H1 (cell line): ENCODE data around the gene PRDX3. TPM values are rescaled to one million over a fixed set of nuclear protein-coding genes. Genes with fewer than 3 reads are reported as not detected.

Experiments
- CTCF ChIA-PET: fragments of 300-600 bp; sonication (Branson Sonifier 250); formaldehyde crosslinking; loops from one replicate; lab custom pipeline; 2021; ENCODE audit not compliant: partially characterized antibody; lab: Charles Lee
- POLR2A ChIA-PET: fragments of 300-600 bp; sonication (Branson Sonifier 250); formaldehyde crosslinking; loops from one replicate; lab custom pipeline; 2021; ENCODE audit warnings: inconsistent platforms; ENCODE audit not compliant: partially characterized antibody; lab: Charles Lee
- DNase-seq, 2 experiments: peaks; one replicate each; pipeline versions ENCODE4 v3.0.0 to v3.0.0-alpha.2; 2010 to 2022; ENCODE audit warnings: low spot score in 2 of 2, low read depth in 1 of 2, mixed read lengths in 1 of 2
- FAIRE-seq: peaks from 2 replicates; lab custom pipeline; 2011; peaks lifted over from hg19 to GRCh38; lab: Jason Lieb, UNC
- H2AFZ ChIP-seq: 2 replicates; pipeline ENCODE4 v1.8.1; 2012; ENCODE audit warnings: low read length, inconsistent platforms
- H2AK5ac ChIP-seq: 2 replicates; pipeline ENCODE4 v1.6.1; 2013; ENCODE audit warnings: low read depth, low read length
- H2BK120ac ChIP-seq: replicated peaks from 2 replicates; pipeline ENCODE3; 2013; ENCODE audit warnings: low read depth, low read length, inconsistent platforms
- H2BK12ac ChIP-seq: 2 replicates; pipeline ENCODE4 v1.6.1; 2013; ENCODE audit warnings: low read depth, low read length
- H2BK15ac ChIP-seq: 2 replicates; pipeline ENCODE4 v1.6.1; 2013; ENCODE audit warnings: low read length
- H2BK20ac ChIP-seq: 2 replicates; pipeline ENCODE4 v1.6.1; 2013; ENCODE audit warnings: low read length
- H2BK5ac ChIP-seq: 2 replicates; pipeline ENCODE4 v1.6.1; 2013; ENCODE audit warnings: low read depth, low read length
- H3K14ac ChIP-seq: 2 replicates; pipeline ENCODE4 v1.6.1; 2013; ENCODE audit warnings: inconsistent platforms; ENCODE audit not compliant: insufficient read length
- H3K18ac ChIP-seq: 2 replicates; pipeline ENCODE4 v1.6.1; 2013; ENCODE audit warnings: low read length; ENCODE audit errors: extremely low read depth
- H3K23ac ChIP-seq: 2 replicates; pipeline ENCODE4 v1.6.1; 2013; ENCODE audit warnings: inconsistent platforms; ENCODE audit not compliant: insufficient read length
- H3K23me2 ChIP-seq: 2 replicates; pipeline ENCODE4 v1.6.1; 2013; ENCODE audit warnings: low read depth, low read length
- H3K27ac ChIP-seq: 2 replicates; pipeline ENCODE4 v1.6.1; 2011; ENCODE audit warnings: low read depth, low read length, inconsistent platforms
- H3K27me3 ChIP-seq, 4 experiments: replicated peaks in 1 of 4; 1 replicate in 1 of 4; 2 replicates in 3 of 4; pipeline versions ENCODE4 v1.6.1 to v1.8.1; 2011 to 2013; ENCODE audit warnings: low read length in 3 of 4, mild to moderate bottlenecking in 3 of 4, inconsistent platforms in 2 of 4, mixed read lengths in 2 of 4, moderate library complexity in 1 of 4; ENCODE audit not compliant: control insufficient read depth in 3 of 4, insufficient read depth in 3 of 4; ENCODE audit errors: extremely low read depth in 1 of 4
- H3K36me3 ChIP-seq, 4 experiments: 2 replicates each; pipeline versions ENCODE4 v1.6.1 to v1.8.1; 2011 to 2013; ENCODE audit warnings: mild to moderate bottlenecking in 4 of 4, low read length in 3 of 4, moderate library complexity in 2 of 4, control low read depth in 1 of 4, inconsistent platforms in 1 of 4; ENCODE audit not compliant: insufficient read depth in 4 of 4, control insufficient read depth in 2 of 4
- H3K4ac ChIP-seq: replicated peaks from 2 replicates; pipeline ENCODE3; 2013; ENCODE audit warnings: low read length, low read depth, mixed read lengths, inconsistent platforms; ENCODE audit not compliant: insufficient read length
- H3K4me1 ChIP-seq, 4 experiments: replicated peaks in 1 of 4; 1 replicate in 1 of 4; 2 replicates in 3 of 4; pipeline versions ENCODE4 v1.6.1 to v1.8.1; 2011 to 2013; ENCODE audit warnings: low read length in 3 of 4, inconsistent platforms in 2 of 4, mixed read lengths in 1 of 4; ENCODE audit not compliant: insufficient read depth in 4 of 4, control insufficient read depth in 3 of 4
- H3K4me2 ChIP-seq, 2 experiments: 2 replicates each; pipeline versions ENCODE4 v1.6.1 to v1.8.1; 2011 to 2013; ENCODE audit warnings: low read depth in 2 of 2, low read length in 2 of 2, control low read depth in 1 of 2, inconsistent platforms in 1 of 2, mild to moderate bottlenecking in 1 of 2; ENCODE audit not compliant: insufficient read depth in 1 of 2
- H3K4me3 ChIP-seq, 4 experiments: fragments of 200-600, 300-600 bp in 1 of 4; sonication (generic), shearing (Covaris generic), sonication (Bioruptor Twin) in 1 of 4; 2 replicates each; pipeline versions ENCODE4 v1.5.1 to v1.8.1; 2011 to 2016; ENCODE audit warnings: low read length in 4 of 4, low read depth in 3 of 4, control low read depth in 2 of 4, inconsistent platforms in 2 of 4, mild to moderate bottlenecking in 2 of 4, mixed read lengths in 1 of 4, moderate library complexity in 1 of 4; ENCODE audit not compliant: insufficient read depth in 2 of 4; ENCODE audit errors: extremely low read depth in 1 of 4
- H3K56ac ChIP-seq: replicated peaks from 2 replicates; pipeline ENCODE3; 2013; ENCODE audit warnings: low read depth, mild to moderate bottlenecking, mixed read lengths, low read length, inconsistent platforms; ENCODE audit not compliant: insufficient read length
- H3K79me1 ChIP-seq: 2 replicates; pipeline ENCODE4 v1.6.1; 2013; ENCODE audit warnings: low read depth, low read length, control low read depth
- H3K79me2 ChIP-seq, 2 experiments: 2 replicates each; pipeline versions ENCODE4 v1.6.1 to v1.8.1; 2012 to 2013; ENCODE audit warnings: low read length in 2 of 2, mild to moderate bottlenecking in 2 of 2, inconsistent platforms in 1 of 2; ENCODE audit not compliant: insufficient read depth in 2 of 2, control insufficient read depth in 1 of 2
- H3K9ac ChIP-seq, 4 experiments: replicated peaks in 1 of 4; 1 replicate in 1 of 4; 2 replicates in 3 of 4; pipeline versions ENCODE4 v1.6.1 to v1.8.1; 2011 to 2013; ENCODE audit warnings: low read depth in 3 of 4, low read length in 3 of 4, control low read depth in 2 of 4, mild to moderate bottlenecking in 2 of 4, moderate library complexity in 2 of 4, inconsistent platforms in 1 of 4; ENCODE audit errors: extremely low read depth in 1 of 4
- H3K9me3 ChIP-seq, 2 experiments: 2 replicates each; pipeline versions ENCODE4 v1.6.1 to v1.8.1; 2012 to 2013; ENCODE audit warnings: mild to moderate bottlenecking in 2 of 2, moderate library complexity in 2 of 2, control low read depth in 1 of 2, inconsistent platforms in 1 of 2, low read depth in 1 of 2, low read length in 1 of 2, mixed read lengths in 1 of 2; ENCODE audit not compliant: insufficient read depth in 2 of 2
- H4K20me1 ChIP-seq, 2 experiments: replicated peaks in 1 of 2; 2 replicates each; pipeline versions ENCODE3 to v1.8.1; 2011 to 2013; ENCODE audit warnings: inconsistent platforms in 2 of 2, low read length in 2 of 2, mild to moderate bottlenecking in 1 of 2; ENCODE audit not compliant: insufficient read depth in 2 of 2, control insufficient read depth in 1 of 2
- H4K5ac ChIP-seq: 2 replicates; pipeline ENCODE4 v1.6.1; 2013; ENCODE audit warnings: low read length, low read depth, mixed read lengths, inconsistent platforms; ENCODE audit not compliant: insufficient read length
- H4K8ac ChIP-seq: 2 replicates; pipeline ENCODE4 v1.8.0; 2013; ENCODE audit warnings: mild to moderate bottlenecking, moderate library complexity, low read length, inconsistent platforms; ENCODE audit not compliant: insufficient read depth; ENCODE audit errors: extremely low read depth
- H4K91ac ChIP-seq: replicated peaks from 2 replicates; pipeline ENCODE3; 2013; ENCODE audit warnings: low read length, mixed read lengths, inconsistent platforms; ENCODE audit not compliant: insufficient read length
- KDM1A ChIP-seq: fragments of 200-600, 300-600 bp; sonication (generic); IDR thresholded peaks from 2 replicates; pipeline ENCODE4 v1.7.1; 2016; ENCODE audit warnings: mild to moderate bottlenecking, low read length, borderline replicate concordance
- POU5F1 ChIP-seq: IDR thresholded peaks from 2 replicates; pipeline ENCODE4 v1.6.1; 2011; ENCODE audit warnings: low read depth, mild to moderate bottlenecking, low read length, moderate library complexity
- SRF ChIP-seq: IDR thresholded peaks from 2 replicates; pipeline ENCODE4 v1.6.1; 2011; ENCODE audit warnings: mild to moderate bottlenecking, low read depth, low read length, moderate library complexity
- WGBS, 2 experiments: shearing (Covaris generic) in 1 of 2; methylation state at CpG; one replicate each; pipeline versions ENCODE4 v1.1.6 to v1.1.7; 2013 to 2015; ENCODE audit warnings: low lambda C conversion rate in 2 of 2, mixed read lengths in 2 of 2, inconsistent platforms in 1 of 2, low coverage in 1 of 2, missing lambda C conversion rate in 1 of 2; ENCODE audit not compliant: insufficient replicate concordance in 2 of 2, insufficient coverage in 1 of 2, insufficient read length in 1 of 2; ENCODE audit errors: extremely low coverage in 1 of 2, missing lambda C conversion rate in 1 of 2; 5-methylcytosine and 5-hydroxymethylcytosine counted together
- polyA plus RNA-seq, 7 experiments: library from polyadenylated mRNA; depleted of rRNA in 3 of 7; stranded (reverse) in 5 of 7; unstranded in 2 of 7; fragments of >200 nt in 5 of 7; fragments of 200-250 nt in 2 of 7; gene quantifications; 1 replicate in 5 of 7; 2 replicates in 1 of 7; 4 replicates in 1 of 7; pipeline versions ENCODE4 v1.2.1 to v1.2.3, GENCODE V29; 2011 to 2013; ENCODE audit warnings: missing spikeins in 2 of 7, mixed read lengths in 2 of 7
- total RNA-seq: library from RNA; stranded (reverse); fragmentation: NEBNext Ultra II Directional; extraction: Animal tissue kit (Norgen Biotek cat#: 25700); gene quantifications from 2 replicates; pipeline ENCODE4 v1.2.1, GENCODE V29; 2021

PRDX3 gene
- total and polyA plus RNA-seq, 2 of the 8 experiments (the other 6 are each of a cell fraction or from before 2014, with no cell fraction given): 201 to 208 TPM

DNA sequence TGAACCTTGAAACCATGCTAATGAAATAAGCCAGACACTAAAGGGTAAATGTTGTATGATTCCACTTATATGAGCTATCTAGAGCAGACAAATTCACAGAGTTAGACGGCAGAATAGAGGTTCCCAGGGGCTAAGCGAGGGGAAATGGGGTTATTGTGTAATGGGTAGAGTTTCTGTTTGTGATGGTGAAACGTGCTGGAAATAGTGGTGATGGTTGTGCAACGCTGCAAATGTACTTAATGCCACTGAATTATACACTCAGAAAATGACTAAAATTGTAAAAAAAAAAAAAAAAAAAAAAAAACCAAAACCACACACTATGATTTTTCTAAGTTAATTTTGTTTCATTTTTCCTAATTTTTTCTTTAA lies 43.1 kb downstream of the PRDX3 start:
- Histone ChIP-seq H3K27ac (no peak overlapping the region), H2BK20ac (no peak overlapping the region), H4K91ac (no peak overlapping the region), H3K4me1 (no peaks in the 10 kb centered on the region), H3K4me3 (no peak overlapping the region), H4K20me1 (peaks cover 3 to 7% of the 10 kb centered on the region in 2 experiments), H2AFZ (no peak overlapping the region), H2AK5ac (no peak overlapping the region), H3K9ac (no peak overlapping the region), H2BK15ac (no peak overlapping the region), H4K5ac (no peak overlapping the region), H3K23ac (no peak overlapping the region), H3K79me1 (no peaks in the 10 kb centered on the region), H3K79me2 (no peaks in the 10 kb centered on the region), H3K9me3 (no peaks in the 10 kb centered on the region), H3K23me2 (no peaks in the 10 kb centered on the region), H3K14ac (no peak overlapping the region), H3K56ac (no peak overlapping the region), H3K36me3 (peaks cover 10 to 32% (median 26%) of the 10 kb centered on the region in 4 experiments; a peak in 7 of 8 replicates), H3K4ac (no peak overlapping the region), H3K18ac (no peak overlapping the region), H2BK5ac (no peak overlapping the region), H4K8ac (no peak overlapping the region), H2BK12ac (no peak overlapping the region), H3K4me2 (no peak overlapping the region), H2BK120ac (no peak overlapping the region), H3K27me3 (no peaks in the 10 kb centered on the region)
- WGBS, 2 experiments: 86% methylated on average over 4 of the region's 4 CpGs; no CpG with 5 or more reads in 1 of the 2 experiments
- TF ChIP-seq SRF: no peak
- TF ChIP-seq KDM1A: no peak
- TF ChIP-seq POU5F1: no peak
- DNase-seq: no peak
- POLR2A ChIA-PET: interaction anchor here (1.0 kb wide), 1 partner anchor 30 kb away, joined by 3 read pairs; the partner anchor contains the start of gene SFXN4
- no peak for FAIRE-seq
- CTCF ChIA-PET: interaction anchor here (0.7 to 1.6 kb wide), 3 partner anchors 11 to 63 kb away, joined by 3 to 5 read pairs (median 4); no protein-coding TSS in a partner anchor
